ENCODE data around the gene RYR1.

DNA sequence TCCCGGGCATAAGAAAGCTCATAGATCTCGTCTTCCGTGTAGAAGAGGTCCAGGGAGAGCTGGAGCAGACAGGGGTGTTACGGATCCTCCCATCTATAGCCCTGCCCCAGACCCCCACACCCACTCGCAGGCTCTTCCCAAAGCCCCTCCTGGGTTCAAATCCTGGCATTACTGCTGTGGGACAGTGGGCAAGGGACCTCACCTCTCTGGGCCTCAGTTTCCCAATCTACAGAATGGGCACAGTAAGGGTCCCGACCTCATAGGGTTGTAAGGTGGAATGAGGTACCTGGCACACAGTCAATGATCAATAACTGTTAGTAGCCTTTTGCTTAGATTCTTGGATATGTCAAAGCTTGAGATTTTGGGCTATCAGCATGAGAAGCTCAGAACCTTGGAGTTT lies 20.1 kb upstream of the RYR1 start:
- no peak for TF ChIP-seq EZH2phosphoT487 (IDR thresholded peaks at IDR 0.05; ENCODE audit: insufficient read depth, low read depth)
- TF ChIP-seq EZH2 (IDR thresholded peaks at IDR 0.05; ENCODE audit: insufficient read depth, poor library complexity, severe bottlenecking): no peak

Measured in GM23248 (cell line).